HL-60/S4 treated with phorbol 12-myristate 13-acetate at 8.2 ng/mL for 4 days and 3 days (cell line): ENCODE data around the gene MYL12B.
"Not testable (repeated sequence)": the region's sequence is repeated elsewhere in the genome, so short reads cannot be mapped to it uniquely, and the experiment has no call there.

ENCODE experiments used
- in situ Hi-C: fragments of 300-500 bp; cut with MboI; formaldehyde crosslinking; loops from 2 replicates; pipeline ENCODE4 v1.15.0; 2022; ENCODE audit warnings: low sequenced_read_pairs

The MYL12B gene

GRCh38 chr18:3293196-3293951 lies 31.4 kb downstream of the MYL12B start:
- in situ Hi-C loops: loop anchor here (10.0 kb wide), 1 partner anchor 161 kb away; the partner anchor contains the start of gene TGIF1

GRCh38 chr18:3294435-3295080 lies 32.6 kb downstream of the MYL12B start:
- in situ Hi-C loops: loop anchor here (10.0 kb wide), 1 partner anchor 160 kb away; the partner anchor contains the start of gene TGIF1

- in situ Hi-C loops: loop anchor here (10.0 kb wide), 1 partner anchor 157 kb away; the partner anchor contains the start of gene TGIF1
These were observed 35.4 kb downstream of the MYL12B start for GRCh38 chr18:3297025-3297984.

- in situ Hi-C loops: no loop called here
These were observed 42.9 kb downstream of the MYL12B start for GRCh38 chr18:3304832-3305231.

GRCh38 chr18:3305354-3305762 lies 43.4 kb downstream of the MYL12B start:
- in situ Hi-C loops: no loop called here

GRCh38 chr18:3305933-3306332 lies 44.0 kb downstream of the MYL12B start:
- in situ Hi-C loops: no loop called here

GRCh38 chr18:3306391-3306790 lies 44.5 kb downstream of the MYL12B start:
- in situ Hi-C loops: no loop called here

- in situ Hi-C loops: no loop called here
These were observed 51.8 kb downstream of the MYL12B start for GRCh38 chr18:3313685-3314084.

GRCh38 chr18:3315344-3315743 lies 53.4 kb downstream of the MYL12B start:
- in situ Hi-C loops: not testable (repeated sequence)

GRCh38 chr18:3319399-3319798 lies 57.5 kb downstream of the MYL12B start:
- in situ Hi-C loops: no loop called here

- in situ Hi-C loops: no loop called here
These were observed 58.0 kb downstream of the MYL12B start for GRCh38 chr18:3319894-3320454.

- in situ Hi-C loops: no loop called here
These were observed 59.3 kb downstream of the MYL12B start for GRCh38 chr18:3321133-3321812.

- in situ Hi-C loops: no loop called here
These were observed 62.0 kb downstream of the MYL12B start for GRCh38 chr18:3323900-3324299.
